Lower lobe of right lung (tissue), 2 donors: ENCODE data around the gene FN1. TPM values are rescaled to one million over a fixed set of nuclear protein-coding genes. Genes with fewer than 3 reads are reported as not detected.

Experiments
- ATAC-seq, 2 donors: fragments of 200-7000 bp; cut with Tn5 transposase; one replicate each; pipeline ENCODE4 v1.9.1; 2020 to 2022; ENCODE audit warnings: mild to moderate bottlenecking in 2 of 2, moderate library complexity in 2 of 2
- DNase-seq: peaks from one replicate; pipeline ENCODE4 v3.0.0-alpha.2; 2020
- H3K27ac ChIP-seq: fragments of 200-600 bp; one replicate; pipeline ENCODE4 v1.8.0; 2022
- H3K27me3 ChIP-seq: fragments of 200-600 bp; one replicate; pipeline ENCODE4 v1.8.0; 2022; ENCODE audit warnings: low read depth
- H3K36me3 ChIP-seq: fragments of 200-600 bp; one replicate; pipeline ENCODE4 v1.8.0; 2022; ENCODE audit warnings: mild to moderate bottlenecking
- H3K4me1 ChIP-seq: fragments of 200-600 bp; one replicate; pipeline ENCODE4 v1.8.0; 2022
- H3K4me3 ChIP-seq: fragments of 200-600 bp; one replicate; pipeline ENCODE4 v1.8.0; 2022; ENCODE audit warnings: mild to moderate bottlenecking
- H3K9me3 ChIP-seq: fragments of 200-600 bp; one replicate; pipeline ENCODE4 v1.8.0; 2022
- CTCF ChIP-seq: fragments of 200-600 bp; IDR thresholded peaks from one replicate; pipeline ENCODE4 v1.8.0; 2022; ENCODE audit warnings: antibody characterized with exemption, mild to moderate bottlenecking
- intact Hi-C: fragments of 100-400 bp; cut with DNase I; formaldehyde crosslinking; loops from one replicate; pipeline ENCODE4 v1.11.0; 2022
- total RNA-seq: library from RNA; stranded (reverse); fragmentation: NEBNext Ultra II Directional; extraction: Animal tissue kit (Norgen Biotek cat#: 25700); gene quantifications from one replicate; pipeline ENCODE4 v1.2.1, GENCODE V29; 2021
- donor health status: DM: no; HTN: yes; CAD: no; lungs with severe emphysema.

FN1 gene
- total RNA-seq, 1 donor from 2014 or later = 1,248 TPM

- H3K4me3 ChIP-seq = no peak overlapping the region
- intact Hi-C loops = no loop called here
- no peak overlapping the region for H3K27ac ChIP-seq
- no peak for DNase-seq
- no peak for TF ChIP-seq CTCF
- no peak for ATAC-seq
- no peaks in the 10 kb centered on the region for H3K9me3 ChIP-seq
- H3K4me1 ChIP-seq = no peaks in the 10 kb centered on the region
- H3K36me3 ChIP-seq = peaks cover 97% of the 10 kb centered on the region
- H3K27me3 ChIP-seq = no peaks in the 10 kb centered on the region
These were observed 53.9 kb downstream of the FN1 start for GRCh38 chr2:215382011-215382410.

- no peak for ATAC-seq
- no peaks in the 10 kb centered on the region for H3K4me1 ChIP-seq
- no peak for DNase-seq
- intact Hi-C loops = no loop called here
- H3K9me3 ChIP-seq = no peaks in the 10 kb centered on the region
- H3K36me3 ChIP-seq = peaks cover 95% of the 10 kb centered on the region
- no peak overlapping the region for H3K27ac ChIP-seq
- no peaks in the 10 kb centered on the region for H3K27me3 ChIP-seq
- TF ChIP-seq CTCF = no peak
- no peak overlapping the region for H3K4me3 ChIP-seq
These were observed 55.2 kb downstream of the FN1 start for GRCh38 chr2:215380699-215381098.

- ATAC-seq = no peak
- no peak for TF ChIP-seq CTCF
- Histone ChIP-seq H3K9me3 (no peaks in the 10 kb centered on the region), H3K36me3 (peaks cover 98% of the 10 kb centered on the region), H3K4me3 (no peak overlapping the region), H3K4me1 (no peaks in the 10 kb centered on the region), H3K27me3 (no peaks in the 10 kb centered on the region), H3K27ac (no peak overlapping the region)
- no peak for DNase-seq
- intact Hi-C loops = no loop called here
These were observed 55.9 kb downstream of the FN1 start for GRCh38 chr2:215379948-215380347.

GRCh38 chr2:215379039-215379438 lies 56.8 kb downstream of the FN1 start:
- Histone ChIP-seq H3K36me3 (peaks cover 98% of the 10 kb centered on the region), H3K4me3 (no peak overlapping the region), H3K27ac (no peak overlapping the region), H3K9me3 (no peaks in the 10 kb centered on the region), H3K4me1 (no peaks in the 10 kb centered on the region), H3K27me3 (no peaks in the 10 kb centered on the region)
- DNase-seq (no peak), ATAC-seq (no peak)
- no peak for TF ChIP-seq CTCF
- intact Hi-C loops = no loop called here

- no peak for DNase-seq
- H3K27ac ChIP-seq = no peak overlapping the region
- intact Hi-C loops = no loop called here
- H3K9me3 ChIP-seq = no peaks in the 10 kb centered on the region
- no peak overlapping the region for H3K4me3 ChIP-seq
- H3K4me1 ChIP-seq = no peaks in the 10 kb centered on the region
- H3K27me3 ChIP-seq = no peaks in the 10 kb centered on the region
- no peak for ATAC-seq
- TF ChIP-seq CTCF = no peak
- peaks cover 96% of the 10 kb centered on the region for H3K36me3 ChIP-seq
These were observed 57.8 kb downstream of the FN1 start for GRCh38 chr2:215378045-215378444.

- Histone ChIP-seq H3K4me1 (no peaks in the 10 kb centered on the region), H3K27me3 (no peaks in the 10 kb centered on the region), H3K4me3 (no peak overlapping the region), H3K36me3 (peaks cover 96% of the 10 kb centered on the region), H3K9me3 (no peaks in the 10 kb centered on the region), H3K27ac (no peak overlapping the region)
- intact Hi-C loops = no loop called here
- TF ChIP-seq CTCF = no peak
- no peak for DNase-seq
- ATAC-seq = no peak
These were observed 58.6 kb downstream of the FN1 start for GRCh38 chr2:215377283-215377682.
